SK-N-SH (cell line): Measurements from ENCODE around the gene SLC25A18. TPM values are rescaled to one million over a fixed set of nuclear protein-coding genes. Genes with fewer than 3 reads are reported as not detected.

Source experiments
- CTCF ChIA-PET: fragments of 300-600, 350-600 bp; formaldehyde crosslinking; extraction: SDS; loops from one replicate; lab custom pipeline; 2021; lab: Yijun Ruan, JAX
- POLR2A ChIA-PET: fragments of 350-600 bp; sonication (Branson Sonifier 250); formaldehyde crosslinking; extraction: SDS; loops from one replicate; lab custom pipeline; 2020; ENCODE audit warnings: antibody characterized with exemption, inconsistent platforms; lab: Yijun Ruan, JAX
- DNase-seq: peaks from one replicate; pipeline ENCODE4 v3.0.0; 2012
- H2AFZ ChIP-seq: fragments of 200-600 bp; sonication (generic); 2 replicates; pipeline ENCODE4 v1.8.1; 2016; ENCODE audit warnings: antibody characterized with exemption, mild to moderate bottlenecking, low read depth
- H3F3A ChIP-seq: fragments of 200-600 bp; sonication (generic); replicated peaks from 2 replicates; pipeline ENCODE3; 2016; ENCODE audit warnings: antibody characterized with exemption, mild to moderate bottlenecking; ENCODE audit not compliant: insufficient read depth
- H3K27ac ChIP-seq, 2 experiments: fragments of 200-500 bp in 1 of 2; fragments of 200-600 bp in 1 of 2; sonication (Bioruptor generic) in 1 of 2; sonication (generic), shearing (Covaris generic) in 1 of 2; 2 replicates each; pipeline versions ENCODE4 v1.5.1 to v1.6.1; 2014 to 2016; ENCODE audit warnings: low read depth in 2 of 2, inconsistent platforms in 1 of 2, low read length in 1 of 2, mild to moderate bottlenecking in 1 of 2, mixed read lengths in 1 of 2
- H3K27me3 ChIP-seq: fragments of 200-600 bp; sonication (generic), shearing (Covaris generic); 2 replicates; pipeline ENCODE4 v1.6.1; 2016; ENCODE audit warnings: mixed run types; ENCODE audit not compliant: insufficient read depth
- H3K36me3 ChIP-seq, 2 experiments: fragments of 200-500 bp in 1 of 2; fragments of 200-600 bp in 1 of 2; sonication (Bioruptor generic) in 1 of 2; sonication (generic) in 1 of 2; replicated peaks in 1 of 2; 2 replicates each; pipeline versions ENCODE3 to v1.5.1; 2014 to 2016; ENCODE audit warnings: low read length in 1 of 2, mild to moderate bottlenecking in 1 of 2; ENCODE audit not compliant: insufficient read depth in 2 of 2, control insufficient read depth in 1 of 2
- H3K4me1 ChIP-seq, 2 experiments: fragments of 200-500 bp in 1 of 2; fragments of 200-600 bp in 1 of 2; sonication (Bioruptor generic) in 1 of 2; sonication (generic), shearing (Covaris generic) in 1 of 2; 2 replicates each; pipeline versions ENCODE4 v1.5.1 to v1.6.1; 2014 to 2016; ENCODE audit warnings: low read depth in 1 of 2, low read length in 1 of 2, mixed run types in 1 of 2; ENCODE audit not compliant: insufficient read depth in 2 of 2, control insufficient read depth in 1 of 2
- H3K4me2 ChIP-seq: fragments of 200-600 bp; sonication (generic), shearing (Covaris generic); 2 replicates; pipeline ENCODE4 v1.6.1; 2017; ENCODE audit warnings: mixed run types
- H3K4me3 ChIP-seq, 2 experiments: fragments of 200-500 bp in 1 of 2; fragments of 200-600 bp in 1 of 2; sonication (Bioruptor generic) in 1 of 2; sonication (generic), shearing (Covaris generic) in 1 of 2; 2 replicates each; pipeline versions ENCODE4 v1.5.1 to v1.8.1; 2014 to 2016; ENCODE audit warnings: low read depth in 2 of 2, inconsistent platforms in 1 of 2, low read length in 1 of 2, mild to moderate bottlenecking in 1 of 2, mixed read lengths in 1 of 2, moderate library complexity in 1 of 2
- H3K79me2 ChIP-seq: fragments of 200-600 bp; sonication (generic); 2 replicates; pipeline ENCODE4 v1.8.1; 2017; ENCODE audit warnings: mild to moderate bottlenecking; ENCODE audit not compliant: insufficient read depth
- H3K9ac ChIP-seq: fragments of 200-600 bp; sonication (generic); 2 replicates; pipeline ENCODE4 v1.6.1; 2017; ENCODE audit warnings: mixed run types
- H3K9me2 ChIP-seq: fragments of 200-600 bp; sonication (generic); 2 replicates; pipeline ENCODE4 v1.6.1; 2017; ENCODE audit warnings: mixed run types
- H3K9me3 ChIP-seq: fragments of 200-600 bp; sonication (generic); 2 replicates; pipeline ENCODE4 v1.6.1; 2017; ENCODE audit warnings: mixed run types, mild to moderate bottlenecking, moderate library complexity
- H4K20me1 ChIP-seq: fragments of 200-600 bp; sonication (generic); 2 replicates; pipeline ENCODE4 v1.6.1; 2017; ENCODE audit warnings: mild to moderate bottlenecking, mixed run types; ENCODE audit not compliant: insufficient read depth
- ELF1 ChIP-seq: IDR thresholded peaks from 2 replicates; pipeline ENCODE4 v1.4.0; 2012
- EP300 ChIP-seq, 2 experiments: IDR thresholded peaks; 2 replicates each; pipeline versions ENCODE4 v1.4.0 to v1.6.1; 2012; ENCODE audit warnings: borderline replicate concordance in 1 of 2, low read depth in 1 of 2, low read length in 1 of 2
- EZH2phosphoT487 ChIP-seq: fragments of 200-600 bp; sonication (generic); IDR thresholded peaks from 2 replicates; pipeline ENCODE4 v1.6.1; 2017; ENCODE audit warnings: low read depth, mixed run types, mild to moderate bottlenecking, antibody characterized with exemption, moderate library complexity, borderline replicate concordance
- FOXJ3 ChIP-seq: sonication (generic); formaldehyde crosslinking; IDR thresholded peaks from 2 replicates; pipeline ENCODE4 v1.5.1; 2020; ENCODE audit warnings: mild to moderate bottlenecking, missing genetic modification reagents
- FOXM1 ChIP-seq: IDR thresholded peaks from 2 replicates; pipeline ENCODE4 v1.4.0; 2012; ENCODE audit warnings: low read depth, mild to moderate bottlenecking
- GABPA ChIP-seq: IDR thresholded peaks from 2 replicates; pipeline ENCODE4 v1.4.0; 2012; ENCODE audit warnings: low read depth, mild to moderate bottlenecking
- GATA2 ChIP-seq: sonication (generic); formaldehyde crosslinking; IDR thresholded peaks from 2 replicates; pipeline ENCODE4 v1.5.0; 2020; ENCODE audit warnings: mild to moderate bottlenecking, missing genetic modification reagents
- JUND ChIP-seq: IDR thresholded peaks from 2 replicates; pipeline ENCODE4 v1.4.0; 2012
- MXI1 ChIP-seq: IDR thresholded peaks from 2 replicates; pipeline ENCODE4 v1.6.1; 2012; ENCODE audit warnings: mild to moderate bottlenecking, low read depth, low read length, improper control_type of control experiment
- NFIC ChIP-seq: IDR thresholded peaks from 2 replicates; pipeline ENCODE4 v1.4.0; 2012; ENCODE audit warnings: borderline replicate concordance
- POLR2AphosphoS5 ChIP-seq: IDR thresholded peaks from 2 replicates; pipeline ENCODE4 v1.6.1; 2012; ENCODE audit warnings: low read depth, low read length
- RAD21 ChIP-seq: IDR thresholded peaks from 2 replicates; pipeline ENCODE4 v1.6.1; 2012; ENCODE audit warnings: mild to moderate bottlenecking, low read length
- SMC3 ChIP-seq: IDR thresholded peaks from 2 replicates; pipeline ENCODE4 v1.6.1; 2012; ENCODE audit warnings: low read depth, low read length, improper control_type of control experiment
- USF1 ChIP-seq: IDR thresholded peaks from 2 replicates; pipeline ENCODE4 v1.4.0; 2012; ENCODE audit warnings: low read depth, borderline replicate concordance
- WGBS: methylation state at CpG from one replicate; pipeline ENCODE4 v1.1.6; 2017; ENCODE audit warnings: low lambda C conversion rate; 5-methylcytosine and 5-hydroxymethylcytosine counted together
- polyA plus RNA-seq, 3 experiments: library from polyadenylated mRNA; depleted of rRNA; stranded (reverse); fragments of >200 nt; gene quantifications; 2 replicates each; pipeline ENCODE4 v1.2.3, GENCODE V29; 2012

The SLC25A18 gene
- polyA plus RNA-seq, 1 of the 3 experiments (the other 2 are of a cell fraction): 0.02 TPM

DNA sequence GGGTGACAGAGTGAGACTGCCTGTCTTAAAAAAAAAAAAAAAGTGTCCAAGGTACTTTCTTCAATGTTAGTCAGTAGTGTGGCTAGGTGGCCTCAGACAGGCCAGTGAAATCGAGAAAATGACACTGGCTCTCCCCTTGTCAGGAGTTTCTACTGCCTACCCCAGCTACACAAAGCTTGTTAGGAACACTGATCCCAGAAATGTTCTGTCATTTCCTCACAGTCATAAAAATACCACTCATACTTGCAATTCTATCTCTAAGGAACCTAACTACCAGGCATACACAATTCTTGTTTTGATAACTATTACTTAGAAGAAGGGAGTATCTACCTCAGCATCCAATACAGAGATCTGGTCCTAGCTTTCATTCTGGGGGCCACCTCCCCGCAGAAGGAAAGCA, 33.9 kb downstream of the SLC25A18 start (continued):
- no peak for TF ChIP-seq GABPA
- no peak for TF ChIP-seq NFIC
- no peak for TF ChIP-seq SMC3
- TF ChIP-seq USF1: no peak
- no peak for TF ChIP-seq MXI1
- TF ChIP-seq EZH2phosphoT487: no peak
- no peak for TF ChIP-seq FOXM1

GRCh38 chr22:17598318-17598717, 35.0 kb downstream of the SLC25A18 start:
- Histone ChIP-seq H3K9me3 (no peaks in the 10 kb centered on the region), H3K27me3 (no peaks in the 10 kb centered on the region), H3K9ac (no peak overlapping the region), H3K4me3 (no peak overlapping the region), H3K4me2 (no peak overlapping the region), H3F3A (no peaks in the 10 kb centered on the region), H4K20me1 (0 out of 2 replicates have a peak, but pooled peaks cover 3% of the 10 kb centered on the region), H3K36me3 (peaks cover 36 to 59% of the 10 kb centered on the region in 2 experiments), H3K4me1 (peaks cover 0 to 4% of the 10 kb centered on the region in 2 experiments; a peak in 1 of 4 replicates), H3K9me2 (no peaks in the 10 kb centered on the region), H2AFZ (no peak overlapping the region), H3K79me2 (peaks cover 18% of the 10 kb centered on the region), H3K27ac (no peak overlapping the region)
- ChIA-PET POLR2A (no interaction called here), CTCF (no interaction called here)
- DNase-seq: no peak
- 96% methylated on average over 4 of the region's 4 CpGs for WGBS
- TF ChIP-seq POLR2AphosphoS5 (no peak), USF1 (no peak), JUND (no peak), FOXJ3 (CRISPR knock-in tag) (no peak), ELF1 (no peak), EP300 (IDR thresholded peaks at IDR 0.05; ENCODE audit: borderline replicate concordance in 1 of 2, low read depth in 1 of 2, low read length in 1 of 2) (no peak)

DNA sequence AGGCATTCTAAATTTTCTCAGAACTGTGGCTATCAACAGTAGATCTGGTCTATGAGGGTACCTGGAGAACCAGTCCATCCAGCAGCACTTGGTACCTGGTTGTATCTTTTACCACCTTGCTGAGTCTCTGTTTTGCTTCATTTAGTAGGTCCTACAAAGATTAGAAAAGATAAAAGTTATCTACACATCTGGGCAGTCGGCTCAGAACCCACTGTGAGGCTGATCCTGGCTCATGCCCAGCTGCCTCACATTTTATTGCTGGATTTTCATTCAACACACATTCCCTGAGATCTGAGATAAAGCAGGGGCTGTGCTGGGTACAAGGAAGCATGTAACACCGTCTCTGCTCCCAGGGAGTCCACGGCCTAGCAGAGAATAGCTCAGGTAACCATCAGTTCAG, 37.7 kb downstream of the SLC25A18 start:
- peaks cover 23 to 46% of the 10 kb centered on the region in 2 experiments for H3K36me3 ChIP-seq
- no peaks in the 10 kb centered on the region for H3F3A ChIP-seq
- H3K9me3 ChIP-seq: no peaks in the 10 kb centered on the region
- no peak for TF ChIP-seq MXI1
- peak; percentile 64 for TF ChIP-seq GATA2
- TF ChIP-seq RAD21: no peak
- no peak overlapping the region for H3K4me3 ChIP-seq
- H3K9ac ChIP-seq: no peak overlapping the region
- H3K27ac ChIP-seq: peak overlapping the region in 1 of 2 experiments; percentile 29; a peak in 1 of 4 replicates
- 46% methylated on average over 3 of the region's 3 CpGs for WGBS
- no peaks in the 10 kb centered on the region for H3K27me3 ChIP-seq
- peaks cover 0 to 4% of the 10 kb centered on the region in 2 experiments; a peak in 1 of 4 replicates for H3K4me1 ChIP-seq
- no peak overlapping the region for H2AFZ ChIP-seq
- ChIA-PET POLR2A (interaction anchor here (0.6 kb wide), 1 partner anchor 12 kb away, joined by 5 read pairs; no protein-coding TSS in a partner anchor), CTCF (interaction anchor here (1.0 to 1.1 kb wide), 3 partner anchors 42 to 525 kb away, joined by 3 to 7 read pairs (median 3); no protein-coding TSS in a partner anchor)
- peak; percentile 18 for DNase-seq
- 0 out of 2 replicates have a peak, but pooled peaks cover 4% of the 10 kb centered on the region for H4K20me1 ChIP-seq
- peaks cover 44% of the 10 kb centered on the region for H3K79me2 ChIP-seq
- H3K9me2 ChIP-seq: no peaks in the 10 kb centered on the region
- no peak overlapping the region for H3K4me2 ChIP-seq
